ENCODE measurements around the gene IFT80.
"Not testable (repeated sequence)": the region's sequence is repeated elsewhere in the genome, so short reads cannot be mapped to it uniquely, and the experiment has no call there.

Gene IFT80

DNA sequence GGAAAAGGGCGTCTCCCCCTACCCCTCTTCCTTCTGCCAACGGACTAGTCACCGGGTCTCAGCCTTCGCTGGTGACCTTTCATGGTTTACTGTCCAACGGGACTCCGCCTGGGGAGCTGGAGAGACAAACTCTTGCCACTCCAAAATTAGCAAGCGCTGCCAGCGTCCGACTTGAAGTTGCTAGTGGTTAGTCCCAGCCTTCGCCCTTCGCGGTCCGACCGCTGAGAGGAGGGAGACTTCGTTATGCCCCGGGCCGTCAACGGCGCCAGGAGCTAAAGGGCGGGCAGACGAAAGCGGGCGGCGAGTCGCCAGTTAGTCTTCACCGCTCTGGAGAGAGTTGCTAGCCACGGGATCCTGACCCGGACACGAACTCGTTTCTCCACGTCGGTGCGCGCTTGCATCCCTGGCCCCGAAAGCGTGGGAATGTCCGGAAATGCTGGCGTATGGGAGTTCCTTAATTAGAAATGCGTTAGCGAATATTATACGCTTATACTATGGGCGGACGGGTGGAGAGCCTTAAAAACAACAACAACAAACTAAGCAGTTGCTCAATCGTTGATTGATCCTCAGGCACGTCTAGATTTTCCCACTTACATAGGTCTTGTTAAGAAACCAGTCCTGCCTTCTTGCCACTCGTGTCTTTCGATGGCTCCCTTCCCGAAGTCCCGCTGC is 1.1 kb upstream of the IFT80 start:
- no peak for DNase-seq

DNA sequence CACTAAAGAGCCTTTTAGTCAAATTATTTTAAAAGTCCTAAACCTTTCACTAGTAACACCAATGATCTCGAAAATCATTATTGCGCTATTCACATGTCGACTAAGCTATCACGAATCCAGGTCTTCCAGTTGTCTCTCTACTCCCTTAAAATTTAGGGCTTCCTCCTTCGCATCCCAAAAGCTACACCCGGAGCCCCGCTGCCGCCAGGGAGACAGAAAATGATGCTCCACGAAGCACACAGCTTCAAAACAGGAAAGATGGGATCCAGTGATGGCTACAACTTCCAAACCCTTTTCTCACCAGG is 253 bp downstream of the IFT80 start:
- DNase-seq, result no peak

DNA sequence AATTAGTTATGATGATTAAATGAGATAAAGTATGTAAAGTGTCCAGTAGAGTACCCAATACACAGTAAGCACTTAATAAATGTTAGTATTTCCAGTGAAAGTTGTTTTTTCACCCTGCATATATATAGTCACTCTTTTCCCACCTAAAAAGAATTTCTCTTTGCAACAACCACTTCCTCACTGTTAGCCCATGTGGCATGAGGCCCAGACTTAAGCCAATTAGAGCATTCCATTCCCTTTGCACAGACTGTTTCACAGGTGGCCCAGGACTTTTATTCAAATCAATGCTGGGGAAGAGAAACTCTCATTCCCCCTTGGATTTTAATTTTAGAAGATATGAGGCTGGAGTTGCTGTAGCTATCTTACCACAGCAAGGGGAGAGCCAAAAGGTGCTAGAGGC is 3.7 kb downstream of the IFT80 start:
- DNase-seq, result no peak

DNA sequence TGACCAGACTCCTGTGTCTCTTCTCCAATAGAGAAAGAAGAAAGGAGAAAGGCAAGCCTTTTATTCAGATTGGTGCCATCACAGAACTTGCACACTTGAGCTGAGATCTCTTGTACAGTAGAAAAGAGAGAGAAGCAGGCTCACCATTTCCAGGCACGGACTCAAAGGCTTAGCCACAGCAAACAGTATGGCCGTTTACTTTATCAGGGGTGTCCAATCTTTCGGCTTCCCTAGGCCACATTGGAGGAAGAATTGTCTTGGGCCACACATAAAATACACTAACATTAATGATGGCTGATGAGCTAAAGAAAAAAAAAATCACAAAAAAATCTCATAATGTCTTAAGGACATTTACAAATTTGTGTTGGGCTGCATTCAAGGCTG is 5.0 kb downstream of the IFT80 start:
- no peak for DNase-seq

DNA sequence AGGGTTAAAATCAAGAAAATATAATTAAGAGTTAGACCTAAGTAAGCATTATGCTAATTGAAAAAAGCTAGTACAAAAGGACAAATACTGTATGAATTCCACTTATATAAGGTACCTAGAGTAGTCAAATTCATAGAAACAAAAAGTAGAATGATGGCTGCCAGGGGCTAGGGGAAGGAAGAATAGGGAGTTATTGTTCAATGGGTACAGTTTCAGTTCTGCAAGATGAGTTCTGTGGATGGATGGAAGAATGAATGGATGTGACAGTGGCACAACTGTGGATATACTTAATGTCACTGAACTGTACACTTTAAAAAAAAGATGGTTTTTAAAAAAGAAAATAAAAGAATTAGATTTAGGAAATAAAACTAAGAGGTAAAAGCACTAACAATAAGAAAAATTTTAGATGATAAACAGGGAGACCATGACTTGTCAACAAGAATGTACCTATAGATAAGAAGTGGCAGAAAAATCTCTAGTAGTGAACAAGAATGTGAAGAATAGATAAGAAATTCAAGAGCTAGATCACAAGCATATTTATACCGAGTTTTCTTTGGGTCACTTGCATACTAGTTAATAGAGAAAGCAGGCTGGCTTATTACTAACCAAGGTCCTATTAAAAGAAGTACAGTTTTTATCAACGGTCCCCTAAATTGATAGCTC is 5.5 kb downstream of the IFT80 start:
- DNase-seq, result no peak

DNA sequence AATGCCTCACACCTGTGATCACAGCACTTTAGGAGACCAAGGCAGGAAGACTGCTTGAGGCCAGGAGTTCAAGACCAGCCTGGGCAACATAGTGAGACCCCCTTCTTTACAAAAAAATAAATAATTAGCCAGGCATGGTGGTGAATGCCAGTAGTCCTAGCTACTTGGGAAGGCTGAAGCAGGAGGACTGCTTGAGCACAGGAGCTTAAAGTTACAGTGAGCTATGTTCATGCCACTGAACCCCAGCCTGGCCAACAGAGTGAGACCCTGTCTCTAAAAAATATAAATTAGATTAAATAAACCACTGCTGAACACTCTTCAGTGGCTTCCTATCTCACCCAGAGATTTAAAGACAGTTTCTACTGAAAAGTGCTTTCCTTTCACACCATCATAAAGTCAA is 6.2 kb downstream of the IFT80 start:
- no peak for DNase-seq

DNA sequence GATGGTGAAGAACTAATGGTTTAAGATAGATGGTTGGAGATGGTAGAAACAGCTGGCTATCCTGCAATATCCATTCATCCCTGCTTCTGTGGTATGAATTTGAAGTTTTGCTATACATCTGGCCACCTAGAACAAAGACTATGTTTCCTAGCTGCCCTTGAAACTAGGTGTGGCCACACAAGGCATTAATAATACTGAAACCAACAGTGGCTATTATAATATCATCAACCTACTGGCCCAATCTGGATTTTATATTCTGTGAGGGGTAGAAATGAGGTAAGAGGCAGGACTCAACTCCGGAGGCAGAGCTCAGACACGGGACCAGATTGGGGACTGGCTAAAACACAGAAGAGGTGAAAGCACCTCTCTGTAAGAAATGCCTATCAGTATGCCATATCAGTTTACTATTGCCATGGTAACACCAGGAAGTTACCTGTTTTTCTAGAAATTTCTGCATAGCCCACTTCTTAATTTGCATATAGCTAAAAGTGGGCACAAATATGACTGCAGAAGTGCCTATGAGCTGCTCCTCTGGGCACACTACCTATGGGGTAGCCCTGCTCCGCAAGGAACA is 8.4 kb downstream of the IFT80 start:
- DNase-seq, result no peak

DNA sequence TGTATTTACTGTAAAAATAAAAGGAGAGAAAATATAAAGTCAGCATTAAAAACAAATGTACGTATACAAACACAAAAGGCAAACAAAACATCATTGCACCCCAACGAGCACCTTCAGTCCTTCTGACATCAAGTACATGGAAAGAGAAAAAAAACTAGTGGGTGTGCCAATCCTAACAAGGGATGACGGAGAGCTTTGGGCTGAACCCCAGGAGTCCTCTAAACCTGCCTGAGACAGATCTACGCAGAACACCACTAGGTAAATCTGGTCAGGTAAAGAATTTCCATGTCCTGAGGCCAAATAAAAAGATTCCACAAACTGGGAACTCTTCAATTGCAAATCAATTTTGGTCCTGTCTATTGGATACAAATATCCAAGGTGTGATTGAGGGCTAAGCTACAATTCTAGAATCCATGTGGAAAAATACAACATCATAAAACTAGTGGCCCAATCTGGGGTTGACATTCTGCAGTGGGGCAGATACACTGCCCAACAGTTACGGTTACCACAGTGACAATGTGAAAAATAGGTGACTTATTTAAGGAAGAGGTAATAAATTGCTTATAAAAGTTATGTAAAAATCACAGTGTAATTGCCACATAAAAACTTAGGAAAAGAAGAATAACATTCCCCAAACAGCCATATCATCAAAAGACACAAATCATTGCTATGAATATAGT is 14.2 kb downstream of the IFT80 start:
- DNase-seq, result no peak

DNA sequence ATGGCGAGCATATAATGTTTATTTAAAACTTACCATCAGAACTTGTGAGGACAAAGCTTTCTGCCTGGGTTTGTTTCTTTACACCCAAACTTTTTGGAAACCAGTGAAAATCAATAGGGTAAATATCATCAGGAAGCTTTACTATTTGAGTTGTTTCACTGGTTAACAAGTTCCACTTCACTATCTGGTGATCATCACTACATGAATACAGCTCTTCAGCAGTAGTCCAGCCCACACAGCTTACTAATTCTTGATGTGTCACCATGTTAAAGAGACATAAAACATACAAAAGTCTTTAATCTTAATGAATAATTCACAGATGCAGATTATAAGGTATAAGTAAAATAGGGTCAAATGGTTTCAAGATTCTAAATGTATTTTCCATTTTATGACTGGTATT is 17.6 kb downstream of the IFT80 start:
- no peak for DNase-seq

DNA sequence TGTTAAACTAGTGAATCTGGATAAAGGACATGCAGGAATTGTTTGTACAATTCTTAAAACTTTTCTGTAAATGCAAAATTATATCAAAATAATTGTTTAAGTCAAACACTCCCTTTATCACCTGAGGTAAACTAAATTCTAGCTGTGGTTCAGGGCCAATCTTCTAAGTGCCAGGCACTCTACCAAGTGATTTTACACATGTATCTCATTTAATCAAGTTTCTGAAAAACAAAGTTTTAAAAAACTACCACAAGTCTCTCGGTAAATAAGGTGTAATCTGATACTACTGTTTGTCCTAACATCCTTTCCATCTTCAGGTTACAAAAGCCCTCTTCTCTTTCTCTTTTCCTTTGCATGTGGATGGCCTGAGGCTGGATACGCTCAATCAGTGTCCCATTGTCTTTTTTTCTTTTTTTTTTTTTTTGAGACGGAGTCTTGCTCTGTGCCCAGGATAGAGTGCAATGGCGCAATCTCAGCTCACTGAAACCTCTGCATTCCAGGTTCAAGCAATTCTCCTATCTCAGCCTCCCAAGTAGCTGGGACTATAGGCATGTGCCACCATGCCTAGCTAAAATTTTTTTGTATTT is 19.3 kb downstream of the IFT80 start:
- no peak for DNase-seq

DNA sequence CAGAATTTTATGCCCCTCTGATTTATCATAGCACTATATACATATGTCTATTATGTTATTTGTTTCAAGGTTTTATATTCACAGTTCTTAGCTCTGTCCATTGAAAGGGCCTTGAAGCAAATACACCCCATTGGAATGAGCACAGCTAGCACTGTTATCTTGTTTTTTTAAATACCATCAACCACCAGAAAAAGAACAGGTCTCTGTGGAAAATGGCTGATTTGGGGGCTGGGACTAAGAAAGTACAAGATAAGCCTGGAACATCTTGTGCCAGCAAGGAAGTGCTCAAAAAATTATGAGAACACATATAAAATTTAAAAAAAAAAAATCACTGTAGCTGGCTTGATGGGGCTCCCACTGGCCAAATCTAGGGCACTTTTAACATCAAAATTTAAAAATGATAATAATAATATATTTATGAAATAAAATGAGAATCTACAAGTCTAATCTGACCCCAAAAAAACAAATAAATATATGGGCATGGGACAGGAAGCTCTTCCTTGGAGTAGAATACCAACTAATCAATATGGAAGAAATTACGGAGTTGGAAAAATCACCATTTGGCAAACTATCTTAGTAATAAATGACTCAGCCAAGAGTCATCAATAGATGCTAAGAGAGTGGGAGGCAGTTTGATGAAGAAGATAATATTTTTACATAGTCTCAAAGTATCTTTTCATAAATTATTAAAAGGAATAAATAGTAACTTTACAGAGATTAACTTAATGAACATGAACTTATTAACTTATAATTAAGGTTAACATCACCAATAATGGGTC is 20.5 kb downstream of the IFT80 start:
- DNase-seq, result no peak

DNA sequence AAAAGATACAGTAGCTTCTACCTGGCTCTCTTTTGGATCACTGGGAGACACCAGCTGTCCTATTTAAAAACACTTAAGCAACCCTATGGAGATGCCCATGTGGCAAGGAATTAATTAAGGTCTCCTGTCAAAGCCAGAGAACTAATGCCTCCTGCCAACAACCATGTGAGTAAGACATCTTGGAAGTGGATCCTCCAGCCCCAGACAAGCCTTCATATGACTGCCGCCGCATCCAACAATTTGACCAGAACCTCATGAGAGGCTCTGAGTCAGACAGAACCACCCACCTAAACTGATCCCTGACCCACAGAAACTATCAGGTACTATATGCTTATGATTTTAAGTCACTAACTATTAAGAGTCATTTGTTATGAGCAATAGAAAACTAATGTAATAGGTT is 22.3 kb downstream of the IFT80 start:
- no peak for DNase-seq

DNA sequence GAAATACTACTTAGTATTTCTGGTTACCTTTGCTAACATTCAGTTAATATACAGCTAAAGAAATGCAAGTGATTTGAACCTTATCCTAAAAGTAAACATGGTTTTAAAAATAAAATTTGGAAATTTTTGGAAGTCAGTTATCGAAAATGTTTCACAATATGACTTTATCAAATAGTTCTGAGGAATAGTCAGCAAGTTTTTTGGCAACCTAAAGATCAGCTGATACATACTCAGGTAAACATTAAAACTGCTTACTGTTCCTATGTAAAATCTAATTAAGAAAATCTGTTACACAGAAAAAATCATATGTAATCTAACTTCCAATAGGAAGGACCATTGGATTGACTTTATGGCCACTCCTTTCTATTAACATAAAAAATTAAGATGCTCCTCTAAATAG is 24.1 kb downstream of the IFT80 start:
- DNase-seq, result no peak

DNA sequence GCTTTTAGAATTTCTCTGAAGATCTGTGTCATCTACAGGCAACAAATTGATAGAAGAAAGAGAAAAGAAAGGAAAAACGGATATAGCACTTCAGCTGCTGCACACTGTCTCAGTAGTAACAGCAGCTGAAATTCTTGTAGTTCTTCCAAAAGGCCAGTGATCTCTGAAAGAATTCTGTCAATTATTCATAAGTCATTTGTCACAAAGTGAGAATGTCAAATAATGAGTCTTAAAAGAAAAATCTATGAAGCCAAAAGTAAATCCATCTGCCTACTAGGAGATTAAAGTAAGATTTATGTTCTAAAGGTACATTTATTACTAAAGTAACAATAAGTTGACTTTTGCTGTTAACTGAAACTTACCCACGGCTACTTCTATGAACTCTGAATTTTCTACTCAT is 24.6 kb downstream of the IFT80 start:
- DNase-seq, result no peak

DNA sequence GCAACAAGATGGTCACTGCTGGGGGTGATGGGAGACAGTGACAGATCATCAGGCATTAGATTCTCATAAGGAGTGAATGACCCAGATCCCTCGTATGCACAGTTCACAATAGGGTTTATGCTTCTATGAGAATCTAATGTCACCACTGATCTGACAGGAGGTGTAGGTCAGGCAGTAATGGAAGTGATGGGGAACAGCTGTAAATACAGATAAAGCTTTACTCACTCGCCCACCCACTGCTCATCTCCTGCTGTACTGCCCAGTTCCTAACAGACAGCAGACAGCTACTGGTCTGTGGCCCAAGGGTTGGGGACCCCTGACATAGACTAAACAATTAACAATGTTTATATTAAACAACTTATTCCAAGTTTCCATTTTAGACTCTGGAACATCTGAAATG is 25.4 kb downstream of the IFT80 start:
- DNase-seq, result no peak

DNA sequence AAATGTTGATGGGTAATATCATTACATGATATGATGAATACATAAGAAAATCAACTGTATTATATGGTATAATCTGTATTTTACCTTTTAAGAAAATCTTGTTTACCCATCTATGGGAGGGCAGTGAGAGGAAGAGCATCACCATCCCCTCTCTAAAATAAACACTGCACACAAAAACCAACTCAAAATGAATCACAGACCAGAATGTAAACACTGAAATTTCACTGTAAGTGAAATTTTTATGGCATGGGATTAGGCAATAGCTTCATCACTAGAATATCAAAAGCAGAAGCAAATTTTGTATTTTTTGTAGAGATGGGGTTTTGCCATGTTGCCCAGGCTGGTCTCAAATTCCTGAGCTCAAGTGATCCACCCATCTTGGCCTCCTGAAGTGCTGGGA is 26.2 kb downstream of the IFT80 start:
- DNase-seq, result no peak

DNA sequence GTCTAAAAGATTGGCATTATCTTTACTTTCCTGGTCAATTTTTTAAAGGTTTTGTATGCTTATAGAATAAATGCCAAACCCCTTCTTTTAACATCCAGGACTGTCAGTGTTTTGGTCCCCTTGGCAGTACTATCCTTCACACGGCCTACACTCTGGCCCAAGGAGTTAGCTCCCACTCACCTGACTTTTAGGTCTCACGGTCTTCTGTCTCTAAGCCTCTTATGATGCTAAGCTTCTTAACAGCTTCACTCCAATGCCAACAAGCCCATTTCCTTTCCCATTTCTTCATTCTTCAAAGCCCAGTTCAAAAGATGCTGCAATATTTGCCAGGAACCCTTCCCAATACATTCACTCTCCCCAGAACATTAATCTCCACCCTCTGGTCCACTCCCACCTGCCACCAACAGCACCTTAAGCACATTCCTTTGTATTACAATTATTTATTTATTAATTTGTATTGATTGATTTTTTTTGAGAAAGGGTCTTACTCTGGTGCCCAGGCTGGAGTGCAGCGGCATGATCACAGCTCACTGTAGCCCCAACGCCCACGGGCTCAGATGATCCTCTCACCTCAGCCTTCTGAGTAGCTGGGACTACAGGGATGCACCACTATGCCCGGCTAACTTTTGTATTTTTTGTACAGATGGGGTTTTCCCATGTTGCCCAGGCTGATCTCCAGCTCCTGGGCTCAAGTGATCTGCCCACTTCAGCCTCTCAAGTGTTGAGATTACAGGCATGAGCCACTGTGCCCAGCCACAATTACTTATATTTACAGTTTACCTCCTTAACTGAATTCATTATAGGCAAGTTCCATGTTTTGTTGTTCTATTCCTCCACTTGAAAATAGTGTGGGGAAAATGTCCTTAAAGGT is 27.8 kb downstream of the IFT80 start:
- DNase-seq, result no peak

DNA sequence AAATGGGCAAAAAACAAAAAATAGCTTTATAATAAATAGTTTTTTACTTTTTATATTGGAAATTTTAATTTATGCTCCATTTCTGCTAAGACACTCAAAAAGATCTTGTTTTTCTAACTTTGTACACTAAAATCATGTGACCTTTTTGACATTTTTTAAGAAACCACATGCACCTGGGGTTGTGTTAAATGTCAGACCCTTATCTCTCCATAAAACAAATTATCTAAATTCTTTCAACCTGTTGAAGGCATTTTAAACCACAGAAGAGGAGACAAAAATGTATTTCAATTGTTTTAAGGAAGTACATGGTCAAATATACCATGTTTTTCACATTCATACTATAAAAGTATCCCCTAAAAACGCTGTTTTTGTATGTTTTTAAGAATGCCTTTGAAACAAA is 29.2 kb downstream of the IFT80 start:
- DNase-seq, result no peak

DNA sequence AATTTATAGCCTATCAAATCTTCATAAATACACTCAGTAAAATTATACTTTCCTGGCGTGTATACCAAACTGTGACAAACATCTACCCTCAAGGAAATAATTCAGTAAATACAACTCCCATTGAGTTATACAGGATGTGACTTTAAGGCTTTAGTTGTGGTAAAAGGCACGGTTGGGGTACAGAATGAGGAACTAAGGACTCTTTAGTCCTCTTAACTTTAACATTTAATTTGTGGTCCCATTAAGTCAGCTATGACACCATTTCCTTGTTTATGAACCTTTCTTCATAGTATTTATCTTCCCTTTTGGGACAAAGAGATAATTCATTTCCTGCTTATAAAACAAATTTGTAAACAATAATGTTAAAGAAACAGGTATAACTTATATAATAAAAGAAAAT is 30.2 kb downstream of the IFT80 start:
- DNase-seq, result no peak

DNA sequence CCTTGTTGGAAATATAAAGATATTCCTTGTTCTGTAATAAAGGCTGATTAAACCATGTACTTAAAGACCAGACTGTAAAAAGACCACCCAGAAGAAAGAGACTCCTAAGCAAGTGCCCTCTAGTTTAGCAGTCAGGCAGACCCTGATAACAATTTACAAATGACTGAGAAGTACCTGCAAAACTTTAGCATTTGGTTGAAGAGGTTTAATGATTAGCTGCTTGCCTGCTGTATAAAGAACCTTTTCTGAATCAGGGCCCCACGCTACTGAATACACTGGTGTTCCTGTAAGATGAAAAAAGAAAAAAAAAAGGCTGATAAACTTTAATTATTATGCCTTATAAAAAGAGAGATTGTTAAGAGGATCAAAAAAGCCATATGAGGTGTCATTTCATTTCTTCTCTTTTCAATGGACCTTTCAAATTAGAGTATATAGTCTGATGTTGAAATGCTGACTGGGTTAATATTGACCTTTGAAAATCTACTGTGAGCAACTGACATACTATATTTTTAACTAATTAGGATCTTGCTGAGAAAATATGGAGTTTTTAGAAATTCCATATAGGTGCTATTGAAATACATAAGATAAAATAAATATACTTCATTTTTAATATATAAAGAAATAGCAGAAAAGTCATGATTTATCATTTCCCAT is 33.0 kb downstream of the IFT80 start:
- DNase-seq, result no peak

DNA sequence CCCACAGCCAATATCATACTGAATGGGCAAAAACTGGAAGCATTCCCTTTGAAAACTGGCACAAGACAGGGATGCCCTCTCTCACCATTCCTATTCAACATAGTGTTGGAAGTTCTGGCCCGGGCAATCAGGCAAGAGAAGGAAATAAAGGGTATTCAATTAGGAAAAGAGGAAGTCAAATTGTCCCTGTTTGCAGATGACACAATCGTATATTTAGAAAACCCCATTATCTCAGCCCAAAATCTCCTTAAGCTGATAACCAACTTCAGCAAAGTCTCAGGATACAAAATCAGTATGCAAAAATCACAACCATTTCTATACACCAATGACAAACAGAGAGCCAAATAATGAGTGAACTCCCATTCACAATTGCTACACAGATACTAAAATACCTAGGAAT is 36.1 kb downstream of the IFT80 start:
- DNase-seq, result not testable (repeated sequence)

DNA sequence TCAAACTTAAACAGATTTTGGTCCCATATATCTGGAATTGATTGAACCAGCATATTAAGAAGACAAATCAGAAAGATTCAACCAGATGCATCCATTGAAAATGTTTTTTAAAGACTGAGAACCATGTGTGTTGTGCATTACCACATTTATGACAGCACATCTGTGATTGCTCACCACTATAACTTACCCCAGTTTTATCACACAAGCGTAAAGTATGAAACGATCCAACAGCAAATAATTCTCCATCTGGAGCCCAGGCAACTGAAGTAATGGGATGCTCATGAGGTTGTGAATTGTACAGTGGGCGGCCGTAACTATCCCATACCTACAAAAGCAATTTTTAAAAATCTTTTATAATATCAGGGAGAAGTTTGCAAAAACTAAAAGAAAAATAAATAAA is 43.2 kb downstream of the IFT80 start:
- DNase-seq, result no peak

All from midbrain (tissue), 1 donor.